NT2/D1 (cell line): Measurements from ENCODE around the gene PARP8.

Experiments
- SUZ12 ChIP-seq: IDR thresholded peaks from 2 replicates; pipeline ENCODE4 v1.6.1; 2011; ENCODE audit not compliant: insufficient read length, insufficient read depth; ENCODE audit errors: extremely low read depth
- YY1 ChIP-seq: IDR thresholded peaks from 2 replicates; pipeline ENCODE4 v1.6.1; 2011; ENCODE audit not compliant: insufficient read length, insufficient read depth
- ZNF274 ChIP-seq: IDR thresholded peaks from 2 replicates; pipeline ENCODE4 v1.6.1; 2011; ENCODE audit warnings: mild to moderate bottlenecking, low read depth, low read length

- no peak for TF ChIP-seq YY1
- TF ChIP-seq ZNF274: no peak
- TF ChIP-seq SUZ12: no peak
These were observed 141.2 kb downstream of the PARP8 start for GRCh38 chr5:50807661-50808060.
